HG02981 (cell line): ENCODE data around the gene LMF1.
"Not testable (repeated sequence)": the region's sequence is repeated elsewhere in the genome, so short reads cannot be mapped to it uniquely, and the experiment has no call there.

Experiments used
- ATAC-seq: cut with Tn5 transposase; IDR thresholded peaks from one replicate; pipeline ENCODE4 v1.9.1; 2021; ENCODE audit warnings: mild to moderate bottlenecking, moderate library complexity; ENCODE audit not compliant: unreplicated experiment

Gene LMF1

GRCh38 chr16:898761-899682 lies 71.8 kb downstream of the LMF1 start:
- no peak for ATAC-seq

GRCh38 chr16:898216-898615 lies 72.6 kb downstream of the LMF1 start:
- no peak for ATAC-seq

- no peak for ATAC-seq
These were observed 73.1 kb downstream of the LMF1 start for GRCh38 chr16:897701-898100.

- no peak for ATAC-seq
These were observed 73.6 kb downstream of the LMF1 start for GRCh38 chr16:897200-897543.

- no peak for ATAC-seq
These were observed 74.3 kb downstream of the LMF1 start for GRCh38 chr16:896261-897199.

- no peak for ATAC-seq
These were observed 75.4 kb downstream of the LMF1 start for GRCh38 chr16:895371-895770.

- ATAC-seq: no peak
These were observed 75.9 kb downstream of the LMF1 start for GRCh38 chr16:894841-895240.

- ATAC-seq: no peak
These were observed 76.6 kb downstream of the LMF1 start for GRCh38 chr16:894136-894535.

GRCh38 chr16:893360-893759 lies 77.4 kb downstream of the LMF1 start:
- ATAC-seq: no peak

GRCh38 chr16:892536-893255 lies 78.1 kb downstream of the LMF1 start:
- ATAC-seq: no peak

GRCh38 chr16:892006-892405 lies 78.8 kb downstream of the LMF1 start:
- no peak for ATAC-seq

GRCh38 chr16:891353-891740 lies 79.4 kb downstream of the LMF1 start:
- no peak for ATAC-seq

GRCh38 chr16:890716-891352 lies 80.0 kb downstream of the LMF1 start:
- ATAC-seq: no peak

- ATAC-seq: no peak
These were observed 80.6 kb downstream of the LMF1 start for GRCh38 chr16:890217-890616.

GRCh38 chr16:889586-889985 lies 81.2 kb downstream of the LMF1 start:
- no peak for ATAC-seq

GRCh38 chr16:888901-889570 lies 81.7 kb downstream of the LMF1 start:
- no peak for ATAC-seq

GRCh38 chr16:888456-888855 lies 82.3 kb downstream of the LMF1 start:
- not testable (repeated sequence) for ATAC-seq

GRCh38 chr16:887846-888245 lies 82.9 kb downstream of the LMF1 start:
- no peak for ATAC-seq

- no peak for ATAC-seq
These were observed 83.7 kb downstream of the LMF1 start for GRCh38 chr16:886802-887731.
